Measurements from ENCODE around the gene CSNK1G2. TPM values are rescaled to one million over a fixed set of nuclear protein-coding genes. Genes with fewer than 3 reads are reported as not detected.

The CSNK1G2 gene
- polyA plus RNA-seq, 1 donor from 2014 or later = 110 TPM

- Histone ChIP-seq H3K9ac (ENCODE audit: low read length) (no peak overlapping the region), H3K79me2 (replicated peaks; ENCODE audit: insufficient read depth, low read length) (no peaks in the 10 kb centered on the region), H3F3A (ENCODE audit: insufficient read depth, low read length, poor library complexity, severe bottlenecking) (peaks cover 5% of the 10 kb centered on the region), H3K27ac (ENCODE audit: low read length) (no peak overlapping the region), H3K36me3 (ENCODE audit: insufficient read depth, low read length) (no peaks in the 10 kb centered on the region), H2AFZ (ENCODE audit: low read depth, low read length) (no peak overlapping the region), H3K4me3 (ENCODE audit: low read length) (no peak overlapping the region), H3K9me3 (ENCODE audit: low read length) (no peaks in the 10 kb centered on the region), H3K4me2 (ENCODE audit: low read length) (no peak overlapping the region), H3K9me2 (ENCODE audit: insufficient read depth, low read length) (no peaks in the 10 kb centered on the region), H3K27me3 (ENCODE audit: insufficient read depth, low read depth, low read length) (no peaks in the 10 kb centered on the region), H4K20me1 (ENCODE audit: insufficient read depth) (no peaks in the 10 kb centered on the region)
- no peak for TF ChIP-seq REST (IDR thresholded peaks at IDR 0.05; ENCODE audit: borderline replicate concordance)
- TF ChIP-seq RAD21 (conservative IDR thresholded peaks at IDR 0.05) = no peak
- no peak for TF ChIP-seq EP300 (conservative IDR thresholded peaks at IDR 0.05; ENCODE audit: poor library complexity, severe bottlenecking)
- TF ChIP-seq POLR2AphosphoS5 (IDR thresholded peaks at IDR 0.05) = no peak
- TF ChIP-seq MXI1 (conservative IDR thresholded peaks at IDR 0.05; ENCODE audit: poor library complexity, severe bottlenecking) = no peak
- TF ChIP-seq, protein P1, sequence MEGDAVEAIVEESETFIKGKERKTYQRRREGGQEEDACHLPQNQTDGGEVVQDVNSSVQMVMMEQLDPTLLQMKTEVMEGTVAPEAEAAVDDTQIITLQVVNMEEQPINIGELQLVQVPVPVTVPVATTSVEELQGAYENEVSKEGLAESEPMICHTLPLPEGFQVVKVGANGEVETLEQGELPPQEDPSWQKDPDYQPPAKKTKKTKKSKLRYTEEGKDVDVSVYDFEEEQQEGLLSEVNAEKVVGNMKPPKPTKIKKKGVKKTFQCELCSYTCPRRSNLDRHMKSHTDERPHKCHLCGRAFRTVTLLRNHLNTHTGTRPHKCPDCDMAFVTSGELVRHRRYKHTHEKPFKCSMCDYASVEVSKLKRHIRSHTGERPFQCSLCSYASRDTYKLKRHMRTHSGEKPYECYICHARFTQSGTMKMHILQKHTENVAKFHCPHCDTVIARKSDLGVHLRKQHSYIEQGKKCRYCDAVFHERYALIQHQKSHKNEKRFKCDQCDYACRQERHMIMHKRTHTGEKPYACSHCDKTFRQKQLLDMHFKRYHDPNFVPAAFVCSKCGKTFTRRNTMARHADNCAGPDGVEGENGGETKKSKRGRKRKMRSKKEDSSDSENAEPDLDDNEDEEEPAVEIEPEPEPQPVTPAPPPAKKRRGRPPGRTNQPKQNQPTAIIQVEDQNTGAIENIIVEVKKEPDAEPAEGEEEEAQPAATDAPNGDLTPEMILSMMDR (IDR thresholded peaks at IDR 0.05; ENCODE audit: poor library complexity, severe bottlenecking) = no peak
- TF ChIP-seq EZH2 (IDR thresholded peaks at IDR 0.05; ENCODE audit: borderline replicate concordance, insufficient read depth, low read length, poor library complexity, severe bottlenecking) = no peak
- no peak for TF ChIP-seq TAF1 (IDR thresholded peaks at IDR 0.05; ENCODE audit: low read depth)
- no peak for TF ChIP-seq SMC3 (conservative IDR thresholded peaks at IDR 0.05; ENCODE audit: poor library complexity)
These were observed 4.5 kb upstream of the CSNK1G2 start for GRCh38 chr19:1936430-1936829.

- TF ChIP-seq EZH2 (IDR thresholded peaks at IDR 0.05; ENCODE audit: borderline replicate concordance, insufficient read depth, low read length, poor library complexity, severe bottlenecking) (no peak), EP300 (conservative IDR thresholded peaks at IDR 0.05; ENCODE audit: poor library complexity, severe bottlenecking) (no peak), TAF1 (IDR thresholded peaks at IDR 0.05; ENCODE audit: low read depth) (no peak), REST (IDR thresholded peaks at IDR 0.05; ENCODE audit: borderline replicate concordance) (no peak), MXI1 (conservative IDR thresholded peaks at IDR 0.05; ENCODE audit: poor library complexity, severe bottlenecking) (no peak), RAD21 (conservative IDR thresholded peaks at IDR 0.05) (no peak), POLR2AphosphoS5 (IDR thresholded peaks at IDR 0.05) (no peak), SMC3 (conservative IDR thresholded peaks at IDR 0.05; ENCODE audit: poor library complexity) (no peak)
- TF ChIP-seq, protein P1 (IDR thresholded peaks at IDR 0.05; ENCODE audit: poor library complexity, severe bottlenecking) = no peak
- no peaks in the 10 kb centered on the region for H3K79me2 ChIP-seq (replicated peaks; ENCODE audit: insufficient read depth, low read length)
- H2AFZ ChIP-seq (ENCODE audit: low read depth, low read length) = no peak overlapping the region
- no peaks in the 10 kb centered on the region for H3K9me3 ChIP-seq (ENCODE audit: low read length)
- no peak overlapping the region for H3K27ac ChIP-seq (ENCODE audit: low read length)
- no peaks in the 10 kb centered on the region for H4K20me1 ChIP-seq (ENCODE audit: insufficient read depth)
- no peaks in the 10 kb centered on the region for H3K36me3 ChIP-seq (ENCODE audit: insufficient read depth, low read length)
- H3K4me3 ChIP-seq (ENCODE audit: low read length) = no peak overlapping the region
- H3K9me2 ChIP-seq (ENCODE audit: insufficient read depth, low read length) = no peaks in the 10 kb centered on the region
- no peak overlapping the region for H3K4me2 ChIP-seq (ENCODE audit: low read length)
- H3K9ac ChIP-seq (ENCODE audit: low read length) = no peak overlapping the region
- no peaks in the 10 kb centered on the region for H3K27me3 ChIP-seq (ENCODE audit: insufficient read depth, low read depth, low read length)
- H3F3A ChIP-seq (ENCODE audit: insufficient read depth, low read length, poor library complexity, severe bottlenecking) = peaks cover 5% of the 10 kb centered on the region
These were observed 3.9 kb upstream of the CSNK1G2 start for GRCh38 chr19:1936916-1937610.

All from neural cell (in vitro differentiated cells).